Neural progenitor cell (in vitro differentiated cells): Measurements from ENCODE around the gene COG5.

Experiments used
- CTCF ChIP-seq: fragments of 200-600 bp; sonication (generic); IDR thresholded peaks from 2 replicates; pipeline ENCODE4 v1.5.1; 2017; ENCODE audit warnings: antibody characterized with exemption, mild to moderate bottlenecking
- EZH2 ChIP-seq: fragments of 200-600 bp; sonication (generic); IDR thresholded peaks from 2 replicates; pipeline ENCODE4 v1.6.1; 2017; ENCODE audit warnings: antibody characterized with exemption, mild to moderate bottlenecking, moderate library complexity
- EZH2phosphoT487 ChIP-seq: fragments of 200-600 bp; sonication (generic); IDR thresholded peaks from 2 replicates; pipeline ENCODE4 v1.6.1; 2017; ENCODE audit warnings: antibody characterized with exemption

- TF ChIP-seq CTCF (peak; percentile 55), EZH2phosphoT487 (no peak), EZH2 (no peak)
Measured at GRCh38 chr7:107167483-107168232, 396.1 kb downstream of the COG5 start.
